Liver (tissue), 9 donors: Measurements from ENCODE around the gene TMPRSS3. TPM values are rescaled to one million over a fixed set of nuclear protein-coding genes. Genes with fewer than 3 reads are reported as not detected.

Experiments
- DNase-seq: peaks from one replicate; pipeline ENCODE4 v3.0.0-alpha.2; 2017; ENCODE audit warnings: low spot score
- H3K27ac ChIP-seq, 2 donors: one replicate each; pipeline ENCODE4 v1.7.0; 2013; ENCODE audit warnings: inconsistent platforms in 2 of 2, low read length in 2 of 2, control low read depth in 1 of 2, low read depth in 1 of 2, mild to moderate bottlenecking in 1 of 2
- H3K27me3 ChIP-seq, 4 donors: one replicate each; pipeline versions ENCODE4 v1.6.1 to v1.7.0; 2013; ENCODE audit warnings: low read length in 3 of 4, inconsistent platforms in 1 of 4, mild to moderate bottlenecking in 1 of 4, moderate library complexity in 1 of 4; ENCODE audit not compliant: control insufficient read depth in 4 of 4, insufficient read depth in 4 of 4
- H3K36me3 ChIP-seq, 4 donors: one replicate each; pipeline versions ENCODE4 v1.6.1 to v1.7.0; 2013; ENCODE audit warnings: low read length in 3 of 4, mild to moderate bottlenecking in 3 of 4, low read depth in 1 of 4, moderate library complexity in 1 of 4; ENCODE audit not compliant: control insufficient read depth in 4 of 4, insufficient read depth in 3 of 4
- H3K4me1 ChIP-seq, 4 donors: one replicate each; pipeline versions ENCODE4 v1.6.1 to v1.7.0; 2013; ENCODE audit warnings: low read length in 3 of 4, mild to moderate bottlenecking in 3 of 4, moderate library complexity in 1 of 4; ENCODE audit not compliant: control insufficient read depth in 4 of 4, insufficient read depth in 4 of 4
- H3K4me3 ChIP-seq, 3 donors: one replicate each; pipeline versions ENCODE4 v1.6.1 to v1.7.0; 2013; ENCODE audit warnings: low read length in 3 of 3, control low read depth in 1 of 3, low read depth in 1 of 3, mild to moderate bottlenecking in 1 of 3
- H3K9ac ChIP-seq, 2 donors: one replicate each; pipeline ENCODE4 v1.7.0; 2013; ENCODE audit warnings: low read length in 2 of 2, mild to moderate bottlenecking in 2 of 2, moderate library complexity in 2 of 2, control low read depth in 1 of 2, low read depth in 1 of 2
- H3K9me3 ChIP-seq, 4 donors: one replicate each; pipeline versions ENCODE4 v1.6.1 to v1.7.0; 2013; ENCODE audit warnings: low read length in 3 of 4; ENCODE audit not compliant: control insufficient read depth in 4 of 4
- ATF3 ChIP-seq: IDR thresholded peaks from 2 replicates; pipeline ENCODE4 v1.6.1; 2016; ENCODE audit warnings: antibody characterized with exemption
- CTCF ChIP-seq: fragments of 150-350 bp; IDR thresholded peaks from 2 replicates; pipeline ENCODE4 v1.5.1; 2017; ENCODE audit warnings: improper control_type of control experiment, low read depth, low read length; ENCODE audit not compliant: missing input control
- EGR1 ChIP-seq, 2 donors: IDR thresholded peaks; 2 replicates each; pipeline ENCODE4 v1.6.1; 2016 to 2018; ENCODE audit warnings: antibody characterized with exemption in 2 of 2, low read depth in 2 of 2
- FOXA1 ChIP-seq: IDR thresholded peaks from 2 replicates; pipeline ENCODE4 v1.6.1; 2016; ENCODE audit warnings: antibody characterized with exemption
- FOXA2 ChIP-seq: IDR thresholded peaks from 2 replicates; pipeline ENCODE4 v1.6.1; 2016; ENCODE audit warnings: antibody characterized with exemption
- GABPA ChIP-seq, 2 donors: IDR thresholded peaks in 1 of 2; conservative IDR thresholded peaks in 1 of 2; 2 replicates each; pipeline ENCODE4 v1.6.1; 2016; ENCODE audit warnings: antibody characterized with exemption in 2 of 2, mild to moderate bottlenecking in 1 of 2, moderate library complexity in 1 of 2
- HNF4A ChIP-seq, 2 donors: conservative IDR thresholded peaks; 2 replicates each; pipeline ENCODE4 v1.6.1; 2016; ENCODE audit warnings: antibody characterized with exemption in 2 of 2, mild to moderate bottlenecking in 2 of 2
- HNF4G ChIP-seq: IDR thresholded peaks from 2 replicates; pipeline ENCODE4 v1.6.1; 2016; ENCODE audit warnings: antibody characterized with exemption
- JUND ChIP-seq, 2 donors: IDR thresholded peaks; 2 replicates each; pipeline ENCODE4 v1.6.1; 2016; ENCODE audit warnings: antibody characterized with exemption in 2 of 2
- MAX ChIP-seq: IDR thresholded peaks from 2 replicates; pipeline ENCODE4 v1.6.1; 2016; ENCODE audit warnings: antibody characterized with exemption
- NR2F2 ChIP-seq: IDR thresholded peaks from 2 replicates; pipeline ENCODE4 v1.6.1; 2016; ENCODE audit warnings: antibody characterized with exemption
- RAD21 ChIP-seq, 2 donors: IDR thresholded peaks; 2 replicates each; pipeline ENCODE4 v1.6.1; 2016; ENCODE audit warnings: antibody characterized with exemption in 2 of 2, mild to moderate bottlenecking in 2 of 2
- REST ChIP-seq: IDR thresholded peaks from 2 replicates; pipeline ENCODE4 v1.6.1; 2016; ENCODE audit warnings: antibody characterized with exemption, mild to moderate bottlenecking
- RXRA ChIP-seq, 2 donors: IDR thresholded peaks; 2 replicates each; pipeline ENCODE4 v1.6.1; 2017 to 2018; ENCODE audit warnings: antibody characterized with exemption in 2 of 2, mild to moderate bottlenecking in 1 of 2
- SP1 ChIP-seq: IDR thresholded peaks from 2 replicates; pipeline ENCODE4 v1.6.1; 2018; ENCODE audit warnings: antibody characterized with exemption, mild to moderate bottlenecking
- TAF1 ChIP-seq: conservative IDR thresholded peaks from 2 replicates; pipeline ENCODE4 v1.6.1; 2016; ENCODE audit warnings: antibody characterized with exemption, mild to moderate bottlenecking
- YY1 ChIP-seq: IDR thresholded peaks from 2 replicates; pipeline ENCODE4 v1.6.1; 2016; ENCODE audit warnings: antibody characterized with exemption, mild to moderate bottlenecking
- ZBTB33 ChIP-seq: IDR thresholded peaks from 2 replicates; pipeline ENCODE4 v1.6.1; 2016; ENCODE audit warnings: antibody characterized with exemption
- WGBS: extraction: QIAGEN DNeasy Blood & Tissue Kit; methylation state at CpG from one replicate; pipeline ENCODE4 v1.1.7; 2013; 5-methylcytosine and 5-hydroxymethylcytosine counted together
- polyA plus RNA-seq, 2 donors: library from polyadenylated mRNA; stranded (reverse) in 1 of 2; unstranded in 1 of 2; fragments of 200-250 nt in 1 of 2; fragments of >200 nt in 1 of 2; fragmentation: Nextera tagmentation in 1 of 2; extraction: Ambion mirVana in 1 of 2; gene quantifications; one replicate each; pipeline versions ENCODE4 v1.2.1 to v1.2.3, GENCODE V29; 2013 to 2015
- total RNA-seq, 2 donors: library from RNA; depleted of rRNA; stranded (reverse); fragments of >200 nt; gene quantifications; one replicate each; pipeline ENCODE4 v1.2.3, GENCODE V29; 2014
- donor health status: healthy.
- donor health status: healthy.
- donor health status: healthy.
- donor health status: healthy.
- donor health status: healthy.

Gene TMPRSS3
- total and polyA plus RNA-seq, 4 donors = 0.25 to 0.50 TPM; not detected in 2

GRCh38 chr21:42356046-42356445, 39.8 kb downstream of the TMPRSS3 start:
- no peak overlapping the region for H3K9ac ChIP-seq
- H3K27ac ChIP-seq = no peak overlapping the region
- DNase-seq = no peak
- H3K27me3 ChIP-seq = no peaks in the 10 kb centered on the region
- no peak for TF ChIP-seq JUND (IDR thresholded peaks at IDR 0.05)
- no peak for TF ChIP-seq RAD21 (IDR thresholded peaks at IDR 0.05)
- TF ChIP-seq FOXA1 = no peak
- TF ChIP-seq EGR1 (IDR thresholded peaks at IDR 0.05; ENCODE audit: low read depth in 2 of 2) = no peak
- TF ChIP-seq MAX = no peak
- no peak for TF ChIP-seq ATF3
- TF ChIP-seq NR2F2 = no peak
- TF ChIP-seq GABPA (IDR thresholded peaks at IDR 0.05 in 1 of 2, conservative IDR thresholded peaks at IDR 0.05 in 1 of 2) = no peak
- no peak for TF ChIP-seq TAF1
- no peak for TF ChIP-seq HNF4G
- no peak for TF ChIP-seq ZBTB33
- no peak for TF ChIP-seq FOXA2
- no peak for TF ChIP-seq SP1
- TF ChIP-seq HNF4A (conservative IDR thresholded peaks at IDR 0.05) = no peak
- TF ChIP-seq RXRA (IDR thresholded peaks at IDR 0.05) = no peak
- no peak for TF ChIP-seq CTCF
- TF ChIP-seq REST = no peak
- no peak for TF ChIP-seq YY1
- no peak overlapping the region for H3K4me3 ChIP-seq
- WGBS = 86% methylated on average over 2 of the region's 2 CpGs
- peaks cover 0 to 12% (median 3%) of the 10 kb centered on the region in 4 donors for H3K9me3 ChIP-seq
- no peaks in the 10 kb centered on the region for H3K4me1 ChIP-seq
- H3K36me3 ChIP-seq = no peaks in the 10 kb centered on the region
